GM20000 (cell line): ENCODE measurements around the gene DYNLT3.

Experiments
- DNase-seq: peaks from one replicate; pipeline ENCODE4 v3.0.0; 2012; ENCODE audit warnings: low spot score
- CTCF ChIP-seq: IDR thresholded peaks from 2 replicates; pipeline ENCODE4 v1.5.1; 2012; ENCODE audit warnings: mild to moderate bottlenecking, control low read depth; ENCODE audit errors: extremely low read depth, missing control alignments

DYNLT3 gene

DNA sequence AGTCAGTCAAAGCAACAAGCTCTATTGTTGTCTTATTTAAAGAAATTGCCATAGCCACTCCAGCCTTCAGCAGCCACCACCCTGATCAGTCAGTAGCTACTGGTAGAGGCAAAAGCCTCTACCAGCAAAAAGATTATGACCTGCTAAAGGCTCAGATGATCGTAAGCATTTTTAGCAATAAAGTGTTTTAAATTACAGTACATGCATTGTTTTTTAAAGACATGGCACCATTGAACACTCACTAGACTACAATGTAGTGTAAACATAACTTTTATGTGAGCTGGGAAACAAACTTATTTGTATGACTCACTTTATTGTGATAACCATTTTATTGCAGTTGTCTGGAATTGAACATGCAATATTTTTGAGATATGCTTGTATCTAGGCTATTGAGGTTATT is 32.3 kb upstream of the DYNLT3 start:
- no peak for DNase-seq
- TF ChIP-seq CTCF = no peak

DNA sequence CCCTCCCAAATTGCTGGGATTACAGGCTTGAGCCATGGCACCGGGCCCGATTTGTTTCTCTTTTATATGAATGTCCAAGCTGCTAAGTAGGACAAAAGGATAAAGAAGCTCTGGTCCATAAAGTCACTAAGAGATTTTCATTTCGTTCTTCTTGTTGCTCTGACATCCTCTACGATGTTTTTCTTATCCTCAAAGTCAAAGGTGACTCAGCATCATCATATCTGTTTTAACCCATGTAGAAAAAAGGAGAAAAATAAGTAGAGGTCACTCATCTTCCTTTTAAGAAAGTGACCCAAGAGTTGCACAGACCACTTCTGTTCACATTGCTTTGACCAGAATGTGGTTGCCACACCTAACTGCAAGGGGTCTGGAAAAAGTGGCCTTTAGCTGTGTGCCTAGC is 29.3 kb upstream of the DYNLT3 start:
- DNase-seq = no peak
- no peak for TF ChIP-seq CTCF

DNA sequence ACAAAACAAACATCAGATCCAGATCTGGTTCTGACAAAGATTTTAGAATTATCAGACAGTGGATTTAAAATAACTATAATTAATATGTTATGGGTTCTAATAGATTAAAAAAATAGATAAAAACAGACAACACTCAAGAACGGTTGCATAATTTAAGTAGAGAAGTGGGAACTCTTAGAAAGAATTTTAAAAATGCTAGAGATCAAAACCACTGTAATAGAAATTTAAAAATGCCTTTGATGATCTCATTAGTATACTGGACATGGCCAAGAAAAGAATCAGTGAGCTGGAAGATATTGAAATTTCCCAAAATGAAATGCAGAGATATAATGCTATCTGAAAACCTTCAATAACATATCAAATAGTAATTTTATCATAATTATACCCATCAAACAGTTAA is 28.3 kb upstream of the DYNLT3 start:
- no peak for TF ChIP-seq CTCF

GRCh38 chrX:37873220-37873619 is 25.8 kb upstream of the DYNLT3 start:
- no peak for DNase-seq
- no peak for TF ChIP-seq CTCF

More for the DNA sequence above, 28.3 kb upstream of the DYNLT3 start:
- DNase-seq = no peak

- no peak for TF ChIP-seq CTCF
- no peak for DNase-seq
Observed at GRCh38 chrX:37872303-37872655, 24.9 kb upstream of the DYNLT3 start.

- DNase-seq = no peak
- TF ChIP-seq CTCF = no peak
Observed at GRCh38 chrX:37871626-37872302, 24.4 kb upstream of the DYNLT3 start.

DNA sequence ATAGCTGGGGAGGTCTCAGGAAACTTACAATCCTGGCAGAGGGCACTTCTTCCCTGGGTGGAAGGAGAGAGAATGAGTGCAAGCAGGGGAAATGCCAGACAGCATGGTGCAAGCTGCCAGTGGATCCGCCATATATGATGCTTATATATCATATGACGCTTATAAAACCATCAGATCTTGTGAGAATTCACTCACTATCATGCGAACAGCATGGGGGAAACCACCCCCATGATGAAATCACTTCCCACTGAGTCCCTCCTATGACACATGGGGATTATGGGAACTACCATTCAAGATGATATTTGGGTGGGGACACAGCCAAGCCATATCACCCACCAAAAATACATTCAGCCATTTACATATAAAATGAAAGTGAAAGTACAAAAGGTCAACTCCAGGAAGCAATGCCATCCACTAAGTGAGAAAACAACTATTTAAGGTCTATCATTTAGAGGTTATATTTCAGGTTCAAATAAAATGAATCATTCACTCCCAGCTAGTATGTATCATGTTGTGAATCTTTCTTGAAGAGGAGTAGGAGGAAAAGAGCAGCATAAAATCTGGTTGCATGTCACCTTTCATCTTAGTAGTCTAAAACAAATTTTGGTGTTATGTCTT is 20.3 kb upstream of the DYNLT3 start:
- TF ChIP-seq CTCF = no peak

More for the DNA sequence above, 20.3 kb upstream of the DYNLT3 start:
- DNase-seq = no peak
